Mesendoderm (in vitro differentiated cells): ENCODE data around the gene PCMTD2.

Experiments
- DNase-seq: peaks from one replicate; pipeline ENCODE4 v3.0.0; 2013
- H2AK5ac ChIP-seq: 2 replicates; pipeline ENCODE4 v1.6.1; 2013; ENCODE audit warnings: low read length, inconsistent platforms
- H2BK120ac ChIP-seq: 2 replicates; pipeline ENCODE4 v1.6.1; 2013; ENCODE audit warnings: low read depth, mild to moderate bottlenecking, low read length, moderate library complexity, mixed read lengths
- H2BK15ac ChIP-seq: replicated peaks from 2 replicates; pipeline ENCODE4 v1.6.1; 2013; ENCODE audit warnings: low read depth, mild to moderate bottlenecking, moderate library complexity
- H2BK5ac ChIP-seq: 2 replicates; pipeline ENCODE4 v1.6.1; 2013; ENCODE audit warnings: low read length, inconsistent platforms
- H3K18ac ChIP-seq: 2 replicates; pipeline ENCODE4 v1.6.1; 2013; ENCODE audit warnings: mild to moderate bottlenecking, low read length, mixed read lengths
- H3K23ac ChIP-seq: one replicate; pipeline ENCODE4 v1.6.1; 2013; ENCODE audit warnings: low read length
- H3K27ac ChIP-seq: 2 replicates; pipeline ENCODE4 v1.5.1; 2013; ENCODE audit warnings: low read depth, mild to moderate bottlenecking, inconsistent platforms, low read length, moderate library complexity
- H3K27me3 ChIP-seq: 2 replicates; pipeline ENCODE4 v1.6.1; 2013; ENCODE audit warnings: low read length, control low read depth, mild to moderate bottlenecking, inconsistent platforms; ENCODE audit not compliant: insufficient read depth, poor library complexity
- H3K36me3 ChIP-seq: 2 replicates; pipeline ENCODE4 v1.6.1; 2013; ENCODE audit warnings: low read length, inconsistent platforms; ENCODE audit not compliant: control insufficient read depth, insufficient read depth
- H3K4ac ChIP-seq: one replicate; pipeline ENCODE4 v1.6.1; 2013; ENCODE audit warnings: low read depth, mild to moderate bottlenecking, low read length, moderate library complexity
- H3K4me1 ChIP-seq: 2 replicates; pipeline ENCODE4 v1.6.1; 2013; ENCODE audit warnings: low read depth, low read length, inconsistent platforms; ENCODE audit not compliant: control insufficient read depth
- H3K4me2 ChIP-seq: 2 replicates; pipeline ENCODE4 v1.6.1; 2013; ENCODE audit warnings: low read length
- H3K4me3 ChIP-seq: 2 replicates; pipeline ENCODE4 v1.5.1; 2013; ENCODE audit warnings: mild to moderate bottlenecking, low read length
- H3K56ac ChIP-seq: one replicate; pipeline ENCODE4 v1.6.1; 2013; ENCODE audit warnings: low read length
- H3K79me1 ChIP-seq: 2 replicates; pipeline ENCODE4 v1.6.1; 2013; ENCODE audit warnings: low read length, inconsistent platforms
- H3K79me2 ChIP-seq: 2 replicates; pipeline ENCODE4 v1.6.1; 2013; ENCODE audit warnings: mild to moderate bottlenecking, low read length; ENCODE audit not compliant: control insufficient read depth, insufficient read depth
- H3K9ac ChIP-seq: 2 replicates; pipeline ENCODE4 v1.6.1; 2013; ENCODE audit warnings: low read length, inconsistent platforms
- H4K5ac ChIP-seq: one replicate; pipeline ENCODE4 v1.6.1; 2013; ENCODE audit warnings: low read length
- H4K8ac ChIP-seq: one replicate; pipeline ENCODE4 v1.6.1; 2013; ENCODE audit warnings: low read depth, mild to moderate bottlenecking, control low read depth, low read length, moderate library complexity
- WGBS: extraction: QIAGEN DNeasy Blood & Tissue Kit; methylation state at CpG from one replicate; pipeline ENCODE4 v1.1.7; 2013; ENCODE audit warnings: low lambda C conversion rate, missing lambda C conversion rate; ENCODE audit not compliant: insufficient coverage; ENCODE audit errors: extremely low coverage; 5-methylcytosine and 5-hydroxymethylcytosine counted together

PCMTD2 gene

GRCh38 chr20:64247970-64248841 lies 7.3 kb upstream of the PCMTD2 start:
- H2BK120ac ChIP-seq = no peak overlapping the region
- H3K27me3 ChIP-seq = no peaks in the 10 kb centered on the region
- no peaks in the 10 kb centered on the region for H3K4me1 ChIP-seq
- WGBS = no CpG with 5 or more reads among the region's 33 CpGs
- no peak overlapping the region for H2AK5ac ChIP-seq
- no peak overlapping the region for H3K4me3 ChIP-seq
- H3K4ac ChIP-seq = no peak overlapping the region
- no peak overlapping the region for H2BK15ac ChIP-seq
- no peak overlapping the region for H3K4me2 ChIP-seq
- no peak overlapping the region for H3K23ac ChIP-seq
- no peaks in the 10 kb centered on the region for H3K36me3 ChIP-seq
- H3K27ac ChIP-seq = no peak overlapping the region
- no peak for DNase-seq
- H4K5ac ChIP-seq = no peak overlapping the region
- no peak overlapping the region for H3K56ac ChIP-seq
- H3K18ac ChIP-seq = no peak overlapping the region
- H2BK5ac ChIP-seq = no peak overlapping the region
- H3K79me2 ChIP-seq = no peaks in the 10 kb centered on the region
- H3K79me1 ChIP-seq = no peaks in the 10 kb centered on the region
- no peak overlapping the region for H3K9ac ChIP-seq
- no peak overlapping the region for H4K8ac ChIP-seq

DNA sequence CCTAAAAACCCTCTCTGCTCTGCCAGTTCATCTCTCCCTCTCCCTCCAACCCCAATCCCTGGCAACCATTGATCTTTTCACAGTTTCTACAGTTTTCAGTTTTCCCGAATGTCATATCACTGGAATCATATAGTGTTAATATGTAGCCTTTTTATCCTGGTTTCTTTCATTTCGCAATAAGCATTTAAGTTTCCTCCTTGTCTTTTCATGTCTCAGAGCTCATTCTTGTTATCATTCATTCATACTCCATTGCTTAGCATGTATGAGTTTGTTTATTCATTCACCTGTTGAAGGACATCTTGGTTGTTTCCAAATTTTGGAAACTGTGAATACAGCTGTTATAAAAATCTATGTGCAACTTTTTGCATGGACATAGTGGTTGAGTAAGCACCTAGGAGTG lies 5.5 kb upstream of the PCMTD2 start:
- no peak overlapping the region for H3K4ac ChIP-seq
- H3K4me3 ChIP-seq = no peak overlapping the region
- no peaks in the 10 kb centered on the region for H3K79me2 ChIP-seq
- no peak overlapping the region for H4K8ac ChIP-seq
- H3K79me1 ChIP-seq = no peaks in the 10 kb centered on the region
- H2BK15ac ChIP-seq = no peak overlapping the region
- H3K9ac ChIP-seq = no peak overlapping the region
- DNase-seq = no peak
- H3K36me3 ChIP-seq = no peaks in the 10 kb centered on the region
- H3K56ac ChIP-seq = no peak overlapping the region
- no peak overlapping the region for H2BK5ac ChIP-seq
- H3K27me3 ChIP-seq = no peaks in the 10 kb centered on the region
- H3K4me1 ChIP-seq = peaks cover 4% of the 10 kb centered on the region
- H3K4me2 ChIP-seq = no peak overlapping the region
- no peak overlapping the region for H3K18ac ChIP-seq
- no peak overlapping the region for H2BK120ac ChIP-seq
- H4K5ac ChIP-seq = no peak overlapping the region
- no peak overlapping the region for H2AK5ac ChIP-seq
- no peak overlapping the region for H3K23ac ChIP-seq
- WGBS = no CpG with 5 or more reads among the region's 2 CpGs
- no peak overlapping the region for H3K27ac ChIP-seq

- no peak overlapping the region for H2AK5ac ChIP-seq
- H2BK5ac ChIP-seq = no peak overlapping the region
- H4K5ac ChIP-seq = no peak overlapping the region
- H3K23ac ChIP-seq = no peak overlapping the region
- peaks cover 12% of the 10 kb centered on the region for H3K4me1 ChIP-seq
- peaks cover 17% of the 10 kb centered on the region for H3K79me2 ChIP-seq
- no peak overlapping the region for H4K8ac ChIP-seq
- no peak overlapping the region for H3K18ac ChIP-seq
- peaks cover 8% of the 10 kb centered on the region for H3K79me1 ChIP-seq
- no peak overlapping the region for H3K4me3 ChIP-seq
- H2BK15ac ChIP-seq = no peak overlapping the region
- DNase-seq = no peak
- no peak overlapping the region for H3K27ac ChIP-seq
- no peak overlapping the region for H3K9ac ChIP-seq
- H2BK120ac ChIP-seq = no peak overlapping the region
- no peak overlapping the region for H3K4ac ChIP-seq
- no peaks in the 10 kb centered on the region for H3K27me3 ChIP-seq
- no peak overlapping the region for H3K4me2 ChIP-seq
- no peaks in the 10 kb centered on the region for H3K36me3 ChIP-seq
- H3K56ac ChIP-seq = no peak overlapping the region
- WGBS = no CpG with 5 or more reads among the region's 4 CpGs
Observed at GRCh38 chr20:64253000-64253383, 2.6 kb upstream of the PCMTD2 start.

DNA sequence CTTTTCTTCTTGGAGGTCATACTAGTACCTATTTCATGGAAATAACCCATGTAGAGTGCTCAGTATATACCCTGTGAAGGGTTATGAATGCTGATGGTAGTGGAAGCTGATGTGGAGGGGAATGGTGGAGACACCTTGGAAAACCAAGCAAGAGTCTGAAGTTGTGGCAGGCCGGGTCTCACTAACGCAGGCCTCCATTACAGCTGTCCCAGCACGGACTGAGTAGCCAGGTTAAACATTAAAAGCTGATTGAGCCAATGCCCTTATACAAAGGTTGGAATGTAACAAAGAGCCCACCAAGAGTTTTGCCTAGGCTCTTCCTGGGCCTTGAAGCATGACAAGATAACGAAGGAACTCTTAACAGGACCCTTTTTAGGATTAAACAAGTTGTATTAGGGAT lies 2.1 kb upstream of the PCMTD2 start:
- Histone ChIP-seq H3K36me3 (no peaks in the 10 kb centered on the region), H3K27me3 (no peaks in the 10 kb centered on the region), H2BK120ac (no peak overlapping the region), H3K18ac (no peak overlapping the region), H3K79me2 (peaks cover 21% of the 10 kb centered on the region), H3K9ac (no peak overlapping the region), H3K4me2 (no peak overlapping the region), H4K8ac (no peak overlapping the region), H2BK5ac (no peak overlapping the region), H3K4me1 (peaks cover 14% of the 10 kb centered on the region), H3K23ac (no peak overlapping the region), H2BK15ac (no peak overlapping the region), H2AK5ac (no peak overlapping the region), H3K56ac (no peak overlapping the region), H3K27ac (no peak overlapping the region), H3K4ac (no peak overlapping the region), H3K79me1 (peaks cover 9% of the 10 kb centered on the region), H4K5ac (no peak overlapping the region), H3K4me3 (no peak overlapping the region)
- no peak for DNase-seq
- no CpG with 5 or more reads among the region's 4 CpGs for WGBS

DNA sequence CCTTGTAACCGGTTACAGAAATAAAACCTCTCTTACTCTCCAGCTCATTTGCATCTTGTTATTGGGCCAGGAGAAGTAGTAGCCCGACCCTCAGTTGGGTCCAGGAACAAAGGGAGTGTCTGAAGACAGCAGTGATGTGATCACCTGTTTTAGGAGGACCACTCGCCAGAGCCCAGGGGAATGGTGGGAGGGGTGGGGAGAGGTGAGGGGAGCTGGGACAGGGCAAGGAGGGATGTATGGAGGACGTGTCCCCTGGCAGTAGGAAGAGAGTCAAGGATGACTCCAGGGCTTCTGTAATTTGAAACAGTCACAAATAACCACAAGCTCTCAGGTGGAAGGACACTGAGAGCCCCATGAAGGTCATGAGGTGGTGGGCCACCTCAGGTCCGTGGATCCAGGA lies 1.4 kb upstream of the PCMTD2 start:
- H3K79me1 ChIP-seq = peaks cover 9% of the 10 kb centered on the region
- no peak overlapping the region for H4K8ac ChIP-seq
- no peak for DNase-seq
- H3K79me2 ChIP-seq = peaks cover 24% of the 10 kb centered on the region
- no peak overlapping the region for H2BK120ac ChIP-seq
- H3K56ac ChIP-seq = no peak overlapping the region
- H3K27ac ChIP-seq = no peak overlapping the region
- H3K9ac ChIP-seq = no peak overlapping the region
- H3K18ac ChIP-seq = no peak overlapping the region
- no CpG with 5 or more reads among the region's 5 CpGs for WGBS
- H2AK5ac ChIP-seq = no peak overlapping the region
- H3K4me2 ChIP-seq = no peak overlapping the region
- H3K23ac ChIP-seq = no peak overlapping the region
- H3K36me3 ChIP-seq = no peaks in the 10 kb centered on the region
- H3K4me1 ChIP-seq = peaks cover 16% of the 10 kb centered on the region
- no peak overlapping the region for H4K5ac ChIP-seq
- no peak overlapping the region for H2BK15ac ChIP-seq
- H3K27me3 ChIP-seq = no peaks in the 10 kb centered on the region
- H2BK5ac ChIP-seq = no peak overlapping the region
- H3K4ac ChIP-seq = peak overlapping the region; percentile 64
- no peak overlapping the region for H3K4me3 ChIP-seq
